ENCODE results near the gene CMC4.

Gene CMC4

GRCh38 chrX:155026727-155027508, 44.0 kb downstream of the CMC4 start, which contains the start of gene FUNDC2:
Gene FUNDC2, plus strand, starts transcription at chrX:155026844. Its CDS starts 95 bp downstream, at chrX:155026939.
- peak within 1 kb of the TSS; percentile 80 to 95 for H3K27ac ChIP-seq
- peak; percentile 96 for DNase-seq (ENCODE audit: low spot score)
- H3K4me3 ChIP-seq: peak within 1 kb of the TSS; percentile 74
- TF ChIP-seq CTCF (IDR thresholded peaks at IDR 0.05): no peak

- TF ChIP-seq CTCF (IDR thresholded peaks at IDR 0.05): no peak
- no peak for DNase-seq (ENCODE audit: low spot score)
- H3K4me3 ChIP-seq: peak overlapping the region; percentile 74
- peak overlapping the region; percentile 80 to 95 for H3K27ac ChIP-seq
These were observed 44.6 kb downstream of the CMC4 start for GRCh38 chrX:155026420-155026726.

- H3K27ac ChIP-seq: no peak overlapping the region
These were observed 46.8 kb downstream of the CMC4 start for GRCh38 chrX:155023907-155024833.

GRCh38 chrX:155022585-155022984, 48.4 kb downstream of the CMC4 start, which contains the start of gene F8:
Gene F8, minus strand, starts transcription at chrX:155022723. Its CDS starts 171 bp downstream, at chrX:155022552.
- H3K27ac ChIP-seq: no peak within 1 kb of the TSS
- TF ChIP-seq CTCF (IDR thresholded peaks at IDR 0.05): no peak
- no peak within 1 kb of the TSS for H3K4me3 ChIP-seq

More at GRCh38 chrX:155023907-155024833, 46.8 kb downstream of the CMC4 start:
- no peak overlapping the region for H3K4me3 ChIP-seq
- TF ChIP-seq CTCF (IDR thresholded peaks at IDR 0.05): no peak
- no peak for DNase-seq (ENCODE audit: low spot score)

GRCh38 chrX:155020591-155020990, 50.3 kb downstream of the CMC4 start:
- no peak for DNase-seq (ENCODE audit: low spot score)
- Histone ChIP-seq H3K4me3 (no peak overlapping the region), H3K27ac (no peak overlapping the region)
- no peak for TF ChIP-seq CTCF (IDR thresholded peaks at IDR 0.05)

More at GRCh38 chrX:155022585-155022984, 48.4 kb downstream of the CMC4 start, which contains the start of gene F8:
- DNase-seq (ENCODE audit: low spot score): no peak
